Suppressor macrophage (primary cell): Measurements from ENCODE around the gene OTUD1.
A peak's percentile ranks its signal among the peaks of the same experiment; 100 is the strongest.
"Not testable (repeated sequence)": the region's sequence is repeated elsewhere in the genome, so short reads cannot be mapped to it uniquely, and the experiment has no call there.

ENCODE experiments used
- DNase-seq, 4 experiments: peaks; one replicate each; pipeline ENCODE4 v3.0.0-alpha.2; 2020 to 2022
- total RNA-seq, 17 experiments: gene quantifications; one replicate each; lab custom pipeline; 2026; ENCODE audit warnings: mixed read lengths in 6 of 17, inconsistent platforms in 3 of 17; lab: John Stamatoyannopoulos, UW

OTUD1 gene, protein sequence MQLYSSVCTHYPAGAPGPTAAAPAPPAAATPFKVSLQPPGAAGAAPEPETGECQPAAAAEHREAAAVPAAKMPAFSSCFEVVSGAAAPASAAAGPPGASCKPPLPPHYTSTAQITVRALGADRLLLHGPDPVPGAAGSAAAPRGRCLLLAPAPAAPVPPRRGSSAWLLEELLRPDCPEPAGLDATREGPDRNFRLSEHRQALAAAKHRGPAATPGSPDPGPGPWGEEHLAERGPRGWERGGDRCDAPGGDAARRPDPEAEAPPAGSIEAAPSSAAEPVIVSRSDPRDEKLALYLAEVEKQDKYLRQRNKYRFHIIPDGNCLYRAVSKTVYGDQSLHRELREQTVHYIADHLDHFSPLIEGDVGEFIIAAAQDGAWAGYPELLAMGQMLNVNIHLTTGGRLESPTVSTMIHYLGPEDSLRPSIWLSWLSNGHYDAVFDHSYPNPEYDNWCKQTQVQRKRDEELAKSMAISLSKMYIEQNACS
- 11.0 to 500 (median 27.7) reads per million in 17 experiments for total RNA-seq

GRCh38 chr10:23438547-23439451 is at the start of gene OTUD1:
Gene OTUD1 (plus strand): TSS chr10:23439075. CDS start chr10:23439458, 383 bp downstream.
- peak; percentile 97 to 99 (median 98) for DNase-seq

DNA sequence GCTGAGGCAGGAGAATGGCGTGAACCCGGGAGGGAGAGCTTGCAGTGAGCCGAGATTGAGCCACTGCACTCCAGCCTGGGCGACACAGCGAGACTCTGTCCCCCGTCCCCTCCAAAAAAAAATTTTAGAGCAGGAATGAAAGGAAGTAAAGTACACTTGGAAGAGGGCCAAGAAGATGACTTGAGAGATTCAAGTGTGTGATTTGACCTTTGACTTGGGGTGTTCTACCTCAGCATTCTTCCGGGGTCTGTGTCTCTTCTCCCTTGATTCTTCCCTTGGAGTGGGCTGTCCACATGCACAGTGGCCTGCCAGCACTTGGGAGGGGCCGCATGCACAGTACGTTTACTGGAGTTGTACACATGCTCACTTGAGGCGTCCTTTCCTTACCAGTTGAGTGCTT is 48.5 kb upstream of the OTUD1 start:
- not testable (repeated sequence) for DNase-seq

- no peak for DNase-seq
These were observed 48.1 kb upstream of the OTUD1 start for GRCh38 chr10:23390809-23391208.

GRCh38 chr10:23391821-23392220 is 47.1 kb upstream of the OTUD1 start:
- no peak for DNase-seq

DNA sequence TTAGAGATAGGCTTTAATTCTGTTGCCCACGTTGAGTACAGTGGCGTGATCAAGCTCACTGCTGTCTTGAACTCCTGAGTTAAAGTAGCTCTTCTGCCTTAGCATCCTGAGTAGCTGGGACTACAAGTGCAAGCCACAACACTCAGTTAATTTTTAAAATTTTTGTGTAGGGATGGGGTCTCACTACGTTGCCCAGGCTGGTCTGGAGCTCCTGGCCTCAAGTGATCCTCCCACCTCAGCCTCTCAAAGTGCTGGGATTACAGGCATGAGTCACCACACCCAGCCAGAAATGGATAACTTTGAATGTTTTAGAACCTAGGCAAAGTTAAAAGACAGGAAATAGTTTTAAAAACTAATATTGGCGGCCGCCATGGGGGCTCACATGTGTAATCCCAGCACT is 43.9 kb upstream of the OTUD1 start:
- DNase-seq, result no peak

GRCh38 chr10:23396695-23397094 is 42.2 kb upstream of the OTUD1 start:
- no peak for DNase-seq

DNA sequence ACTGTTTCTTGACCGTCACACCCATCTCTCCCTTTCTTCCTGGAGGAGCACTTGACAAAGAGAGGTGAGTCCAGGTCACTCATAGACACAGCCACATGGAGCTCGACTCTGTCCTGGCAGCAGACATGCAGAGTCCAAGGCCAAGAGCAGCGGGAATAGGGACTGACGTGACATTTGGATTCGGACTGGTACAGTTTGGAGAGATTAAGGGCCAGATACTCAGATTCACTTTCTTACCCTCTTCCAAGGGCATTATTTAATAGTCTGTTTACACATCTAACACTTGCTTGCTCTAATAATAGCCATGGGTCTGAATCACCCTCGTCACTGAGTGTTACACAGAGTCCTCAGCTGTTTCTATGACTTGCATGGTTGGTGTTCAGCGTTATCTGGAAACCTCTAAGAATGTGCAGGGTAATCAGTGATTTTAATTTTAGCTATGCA is 39.2 kb upstream of the OTUD1 start:
- DNase-seq, result no peak

DNA sequence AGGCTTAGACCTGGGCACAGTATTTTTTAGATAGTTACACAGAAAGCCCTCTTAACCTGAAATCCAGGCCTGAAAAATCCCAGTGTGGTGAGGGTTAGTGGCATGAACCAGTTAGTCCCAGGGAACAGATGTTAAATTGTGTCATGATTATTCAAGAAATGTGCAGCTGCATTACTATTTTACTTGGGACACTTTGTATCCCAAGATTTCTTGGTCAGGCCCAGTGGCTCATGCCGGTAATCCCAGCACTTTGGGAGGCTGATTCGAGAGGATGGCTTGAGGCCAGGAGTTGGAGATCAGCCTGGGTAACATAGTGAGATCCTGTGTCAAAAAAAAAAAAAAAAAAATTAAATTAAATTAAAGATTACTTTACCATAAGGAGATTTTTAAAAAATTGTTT is 36.0 kb upstream of the OTUD1 start:
- no peak for DNase-seq

DNA sequence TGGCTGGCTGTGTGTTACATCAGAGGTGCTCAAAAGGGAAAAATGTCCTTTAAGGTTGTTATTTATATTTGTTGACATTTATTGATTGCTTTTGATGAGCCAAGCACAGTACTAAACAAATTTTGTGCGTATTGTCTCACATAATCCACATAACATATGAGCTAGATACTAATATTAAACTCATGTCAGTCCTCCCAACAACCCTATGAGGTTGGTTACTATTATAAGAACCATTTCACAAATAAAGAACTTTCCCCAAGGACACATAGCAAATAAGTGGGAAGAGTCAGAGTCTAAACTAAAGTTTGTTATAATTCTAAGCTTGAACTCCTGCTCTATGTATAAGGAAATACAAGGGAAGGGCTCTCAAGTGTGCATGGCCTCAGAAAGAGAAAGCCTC is 35.6 kb upstream of the OTUD1 start:
- no peak for DNase-seq

DNA sequence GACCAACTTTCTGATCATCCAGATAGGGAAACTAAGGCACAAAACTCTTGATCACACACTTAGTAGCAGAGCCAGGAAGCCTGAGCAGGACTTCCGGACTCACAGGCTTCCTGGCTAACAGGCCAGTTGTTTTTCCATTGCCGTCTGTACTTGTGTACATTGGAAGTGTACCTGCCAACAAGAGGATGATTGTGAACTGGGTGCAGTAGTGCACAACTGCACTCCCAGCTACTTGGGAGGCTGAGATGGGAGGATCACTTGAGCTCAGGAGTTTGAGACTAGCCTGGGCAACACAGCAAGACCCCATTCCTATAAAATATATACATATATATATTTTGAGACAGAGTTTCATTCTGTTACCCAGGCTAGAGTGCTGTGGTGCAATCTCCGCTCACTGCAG is 35.2 kb upstream of the OTUD1 start:
- DNase-seq, result no peak

GRCh38 chr10:23404461-23404980 is 34.4 kb upstream of the OTUD1 start:
- DNase-seq, result no peak

- DNase-seq, result no peak
These were observed 33.3 kb upstream of the OTUD1 start for GRCh38 chr10:23405540-23405939.

GRCh38 chr10:23406409-23406808 is 32.5 kb upstream of the OTUD1 start:
- DNase-seq, result peak; percentile 4 to 36 (median 20)

GRCh38 chr10:23408330-23408976 is 30.4 kb upstream of the OTUD1 start:
- no peak for DNase-seq

DNA sequence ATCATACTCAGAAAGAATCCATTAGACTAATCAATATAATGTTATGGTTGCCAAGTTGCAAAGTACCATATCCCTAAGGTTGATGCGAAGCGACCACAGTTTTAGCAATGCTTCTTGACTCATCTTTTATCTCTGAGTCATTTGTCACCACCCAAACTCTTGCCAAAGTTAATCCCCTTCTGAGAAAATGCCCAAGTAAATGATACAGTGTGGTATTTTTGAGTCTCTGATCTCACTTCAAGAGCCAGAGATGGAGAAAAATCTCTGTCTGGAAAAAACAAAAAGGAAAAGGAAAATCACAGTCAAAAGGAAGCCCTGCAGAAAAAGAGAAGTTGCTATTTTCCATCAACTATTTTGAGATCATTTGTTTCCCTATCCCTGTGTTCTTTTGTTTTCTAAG is 26.7 kb upstream of the OTUD1 start:
- peak; percentile 50 to 87 (median 68) for DNase-seq

DNA sequence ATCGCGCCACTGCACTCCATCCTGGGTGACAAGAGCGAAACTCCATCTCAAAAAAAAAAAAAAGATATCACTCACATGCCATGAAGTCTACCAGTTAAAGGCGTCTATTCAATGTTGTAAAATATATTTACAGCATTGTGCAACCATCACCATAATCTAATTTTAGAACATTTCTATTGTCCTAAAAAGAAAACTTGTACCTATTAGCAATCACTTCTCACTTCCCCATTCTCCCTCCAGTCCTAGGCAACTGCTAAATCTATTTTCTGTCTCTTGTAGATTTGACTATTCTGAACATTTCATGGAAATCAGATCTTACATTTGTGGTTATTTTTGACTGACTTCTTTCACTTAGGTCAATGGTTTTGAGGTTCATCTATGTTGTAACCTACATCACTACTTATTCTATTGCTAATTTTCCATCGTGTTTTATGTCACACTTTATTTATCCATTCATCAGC is 25.2 kb upstream of the OTUD1 start:
- peak; percentile 8 to 78 (median 42) for DNase-seq

DNA sequence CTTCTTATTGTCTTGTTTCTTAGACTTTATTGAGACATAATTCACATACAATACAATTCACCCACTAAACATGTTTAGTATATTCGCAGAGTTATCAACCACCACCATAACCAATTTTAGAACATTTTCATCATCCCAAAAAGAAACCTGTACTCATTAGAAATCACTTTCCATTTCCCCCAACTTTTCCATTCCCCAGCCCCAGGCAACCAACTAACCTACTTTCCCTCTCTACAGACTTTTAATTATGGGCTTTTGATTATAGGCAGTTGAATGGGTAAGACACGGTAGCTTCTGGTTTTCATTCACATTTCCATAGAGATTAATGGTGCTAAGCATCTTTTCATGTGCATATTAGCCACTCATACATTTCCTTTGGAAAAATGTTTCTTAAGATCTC is 24.2 kb upstream of the OTUD1 start:
- no peak for DNase-seq

GRCh38 chr10:23417254-23417653 is 21.6 kb upstream of the OTUD1 start:
- DNase-seq, result no peak

DNA sequence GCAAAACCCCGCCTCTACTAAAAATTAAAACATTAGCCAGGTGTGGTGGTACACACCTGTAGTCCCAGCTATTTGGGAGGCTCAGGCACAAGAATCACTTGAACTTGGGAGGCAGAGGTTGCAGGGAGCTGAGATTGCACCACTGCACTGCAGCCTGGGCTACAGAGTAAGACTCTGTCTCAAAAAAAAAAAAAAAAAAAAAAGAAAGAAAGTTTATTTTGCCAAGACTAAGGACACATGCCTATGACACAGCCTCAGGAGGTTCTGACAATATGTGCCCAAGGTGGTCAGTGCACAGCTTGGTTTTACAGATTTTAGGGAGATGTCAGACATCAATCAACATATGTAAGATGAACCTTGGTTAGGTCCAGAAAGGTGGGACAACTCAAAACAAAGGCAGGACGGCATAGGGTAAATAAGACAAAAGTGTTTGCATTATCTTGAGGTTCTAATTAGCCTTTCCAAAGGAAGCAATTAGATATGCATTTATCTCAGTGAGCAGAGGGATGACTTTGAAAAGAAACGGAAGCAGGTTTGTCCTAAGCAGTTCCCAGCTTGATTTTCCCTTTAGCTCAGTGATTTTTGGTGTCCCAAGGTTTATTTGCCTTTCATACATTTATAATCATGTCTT is 20.7 kb upstream of the OTUD1 start:
- DNase-seq, result no peak

DNA sequence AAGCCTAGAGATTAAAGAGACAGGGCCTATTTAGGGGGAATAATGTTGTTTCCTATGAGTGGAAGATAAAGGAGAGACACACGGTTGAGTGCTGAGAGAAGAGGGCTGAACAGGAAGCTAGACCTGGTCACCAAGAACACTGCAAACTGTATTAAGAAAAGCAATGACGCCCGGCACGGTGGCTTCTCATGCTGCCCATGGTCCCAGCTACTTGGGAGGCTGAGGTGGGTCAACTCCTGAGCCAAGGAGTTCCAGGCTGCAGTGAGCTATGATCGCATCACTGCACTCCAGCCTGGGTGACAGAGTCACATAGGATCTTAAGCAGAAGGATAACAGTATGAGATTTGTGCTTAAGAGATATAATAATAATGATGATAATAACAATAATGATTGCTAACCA is 19.7 kb upstream of the OTUD1 start:
- no peak for DNase-seq

DNA sequence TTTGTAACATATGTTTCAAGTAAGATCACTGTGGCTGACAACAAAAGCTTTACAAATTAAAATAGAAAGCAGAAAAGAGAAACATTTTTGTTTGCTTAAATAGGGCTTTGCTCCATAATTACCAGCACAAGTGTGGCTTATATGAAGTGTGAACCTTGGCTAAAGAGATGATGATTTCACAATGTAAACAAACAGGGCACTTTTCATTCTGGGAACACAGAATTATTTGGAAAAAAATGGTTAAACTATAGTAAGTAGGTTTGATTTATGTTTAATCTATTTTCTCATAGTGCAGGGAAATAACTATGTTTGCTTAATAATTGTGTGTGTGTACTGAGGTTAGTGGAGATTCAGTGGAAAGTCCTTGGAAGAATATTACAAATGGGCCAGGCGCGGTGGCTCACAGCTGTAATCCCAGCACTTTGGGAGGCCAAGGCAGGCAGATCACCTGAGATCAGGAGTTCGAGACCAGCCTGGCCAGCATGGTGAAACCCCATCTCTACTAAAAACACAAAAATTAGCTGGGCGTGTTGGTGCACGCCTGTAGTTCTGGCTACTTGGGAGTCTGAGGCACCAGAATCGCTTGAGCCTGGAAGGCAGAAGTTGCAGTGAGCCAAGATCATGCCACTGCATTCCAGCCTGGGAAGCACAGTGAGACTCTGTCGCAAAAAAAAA is 19.1 kb upstream of the OTUD1 start:
- no peak for DNase-seq
